HG03280 (cell line): ENCODE results near the gene GYPC.
"Not testable (repeated sequence)": the region's sequence is repeated elsewhere in the genome, so short reads cannot be mapped to it uniquely, and the experiment has no call there.

Source experiments
- ATAC-seq: cut with Tn5 transposase; IDR thresholded peaks from one replicate; pipeline ENCODE4 v1.9.1; 2021; ENCODE audit warnings: mild to moderate bottlenecking, moderate library complexity; ENCODE audit not compliant: unreplicated experiment

Gene GYPC

DNA sequence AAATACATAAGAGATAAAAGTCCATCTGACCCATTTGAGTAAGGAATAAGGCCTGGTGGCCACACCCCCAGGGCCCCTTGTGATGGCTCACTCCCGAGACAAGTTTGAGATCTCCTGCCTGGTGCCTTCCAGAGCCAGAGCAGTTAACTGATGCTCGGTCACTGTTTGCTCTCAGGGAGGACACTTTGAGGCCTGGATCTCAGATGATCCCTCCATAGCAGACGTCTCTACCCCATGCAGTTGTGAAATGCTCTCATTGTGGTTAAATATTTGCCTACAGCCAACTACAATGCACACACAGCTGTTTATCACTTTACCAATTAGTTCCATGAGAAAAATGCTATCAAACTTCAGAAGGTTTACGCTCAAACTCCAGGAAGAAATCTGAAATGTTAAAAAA is 12.3 kb downstream of the GYPC start:
- no peak for ATAC-seq

DNA sequence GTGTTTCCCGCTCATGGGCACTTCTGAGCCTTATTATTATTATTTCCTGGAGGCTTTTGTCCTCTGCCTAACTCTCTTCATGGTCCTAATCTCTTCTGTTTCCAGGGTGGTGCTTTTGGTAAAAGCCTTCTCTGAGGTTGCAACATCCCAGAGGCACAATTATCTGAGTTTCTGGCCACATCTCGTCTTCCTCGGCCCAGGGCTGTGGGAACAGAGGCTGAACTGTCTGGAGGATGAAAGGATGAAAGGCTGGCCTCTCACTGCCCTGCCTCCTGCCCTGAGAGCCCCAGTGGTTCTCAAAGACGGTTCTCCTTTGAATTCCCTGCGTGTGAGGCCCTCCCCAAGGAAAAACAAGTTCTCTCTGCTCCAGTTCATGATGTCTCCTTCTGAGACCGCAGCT is 13.8 kb downstream of the GYPC start:
- no peak for ATAC-seq

DNA sequence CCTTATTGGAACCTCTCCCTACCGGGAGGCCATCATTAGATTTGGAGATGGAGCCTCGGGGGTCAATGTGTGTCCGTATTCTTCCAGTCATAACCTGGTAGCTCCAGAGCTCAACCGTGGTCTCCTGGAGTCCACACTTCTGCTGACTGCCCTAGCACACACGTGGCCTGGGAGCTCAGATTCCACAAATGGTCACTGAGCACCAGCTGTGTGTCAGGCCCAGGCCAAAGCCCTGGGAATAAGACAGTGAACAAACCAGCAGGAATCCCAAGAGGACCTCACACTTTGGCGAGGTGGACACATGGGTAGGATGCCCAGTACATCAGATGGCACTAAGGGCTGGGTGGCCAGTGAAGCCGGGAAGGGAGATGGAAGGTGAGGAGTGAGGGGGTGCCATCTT is 15.5 kb downstream of the GYPC start:
- ATAC-seq: no peak

DNA sequence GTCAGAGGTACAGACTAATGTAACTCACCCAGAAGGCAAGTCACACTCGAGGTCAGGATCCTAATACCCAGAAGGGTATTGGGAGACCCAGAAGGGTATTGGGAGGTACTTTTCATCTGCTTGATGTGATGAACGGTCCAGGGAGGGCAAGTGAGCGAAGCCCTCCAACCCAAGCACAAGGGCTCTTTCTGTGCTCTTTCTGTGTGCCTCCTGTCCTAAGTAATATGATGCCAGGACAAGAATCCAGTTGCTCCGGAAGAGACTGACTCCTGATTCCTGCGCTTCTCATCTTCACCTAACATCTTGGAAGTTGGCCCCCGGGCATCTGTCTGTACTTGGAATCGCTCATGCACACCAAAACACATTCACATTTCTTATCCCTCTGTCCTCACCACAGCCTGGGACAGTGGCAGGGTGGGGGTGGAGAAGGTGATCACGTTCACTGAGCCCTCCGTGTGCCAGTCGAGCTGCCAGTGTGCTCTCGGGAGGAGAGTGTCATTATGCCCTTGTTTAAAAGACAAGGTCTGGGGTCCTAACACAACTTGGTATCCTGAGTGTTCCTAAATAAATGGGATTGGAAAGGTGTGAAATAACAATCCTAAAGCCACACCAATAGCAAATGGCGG is 17.1 kb downstream of the GYPC start:
- ATAC-seq: no peak

DNA sequence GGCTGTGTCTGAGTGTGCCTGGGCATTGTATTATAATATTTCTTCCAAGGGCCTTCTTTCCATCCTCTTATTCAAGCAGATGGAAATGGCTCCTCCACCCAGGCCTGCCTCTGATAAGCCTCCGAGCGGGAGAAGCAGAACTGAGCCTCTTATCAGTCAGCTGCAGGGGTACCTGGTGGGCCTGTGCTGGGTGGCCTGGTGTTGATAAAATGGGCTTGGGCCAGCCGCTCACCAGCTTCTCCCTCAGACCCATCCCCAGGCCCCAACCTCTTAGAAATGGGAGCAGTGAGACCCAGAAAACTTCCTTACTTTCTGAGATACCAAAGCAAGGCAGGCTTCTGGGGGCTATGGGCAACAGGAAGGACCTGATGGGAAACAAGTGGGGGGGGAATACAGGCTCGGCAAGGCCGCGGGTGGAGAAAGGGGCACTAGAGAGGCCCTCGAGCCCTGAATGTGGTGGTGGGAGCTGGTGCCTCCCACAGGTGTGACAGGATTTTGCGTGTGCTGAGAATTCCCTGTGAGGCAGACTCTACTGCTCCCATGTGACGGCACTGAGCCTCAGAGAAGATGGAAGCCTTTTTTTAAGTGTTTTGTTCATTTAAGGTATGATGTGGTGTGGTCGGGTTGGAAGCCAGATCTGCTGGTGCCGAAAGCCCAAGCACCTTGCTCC is 18.3 kb downstream of the GYPC start:
- no peak for ATAC-seq

DNA sequence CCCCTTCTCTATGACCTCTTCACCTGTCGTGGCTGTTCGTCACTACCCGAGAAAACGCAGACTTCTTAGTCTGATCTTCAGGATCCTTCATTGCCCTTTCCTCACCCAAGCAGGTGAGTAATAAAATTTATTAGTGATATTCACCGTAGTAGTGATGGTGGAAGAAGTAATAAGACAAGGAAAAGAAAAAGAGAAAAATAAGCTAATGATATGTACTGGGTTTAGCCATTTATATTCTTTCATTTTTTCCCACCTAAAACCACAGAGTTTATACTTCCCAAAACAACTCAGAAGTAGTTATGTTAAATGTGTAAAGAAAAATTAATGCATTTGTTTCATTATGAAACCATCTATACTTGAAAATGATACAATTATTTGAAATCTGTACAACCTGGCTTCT is 19.7 kb downstream of the GYPC start:
- no peak for ATAC-seq

DNA sequence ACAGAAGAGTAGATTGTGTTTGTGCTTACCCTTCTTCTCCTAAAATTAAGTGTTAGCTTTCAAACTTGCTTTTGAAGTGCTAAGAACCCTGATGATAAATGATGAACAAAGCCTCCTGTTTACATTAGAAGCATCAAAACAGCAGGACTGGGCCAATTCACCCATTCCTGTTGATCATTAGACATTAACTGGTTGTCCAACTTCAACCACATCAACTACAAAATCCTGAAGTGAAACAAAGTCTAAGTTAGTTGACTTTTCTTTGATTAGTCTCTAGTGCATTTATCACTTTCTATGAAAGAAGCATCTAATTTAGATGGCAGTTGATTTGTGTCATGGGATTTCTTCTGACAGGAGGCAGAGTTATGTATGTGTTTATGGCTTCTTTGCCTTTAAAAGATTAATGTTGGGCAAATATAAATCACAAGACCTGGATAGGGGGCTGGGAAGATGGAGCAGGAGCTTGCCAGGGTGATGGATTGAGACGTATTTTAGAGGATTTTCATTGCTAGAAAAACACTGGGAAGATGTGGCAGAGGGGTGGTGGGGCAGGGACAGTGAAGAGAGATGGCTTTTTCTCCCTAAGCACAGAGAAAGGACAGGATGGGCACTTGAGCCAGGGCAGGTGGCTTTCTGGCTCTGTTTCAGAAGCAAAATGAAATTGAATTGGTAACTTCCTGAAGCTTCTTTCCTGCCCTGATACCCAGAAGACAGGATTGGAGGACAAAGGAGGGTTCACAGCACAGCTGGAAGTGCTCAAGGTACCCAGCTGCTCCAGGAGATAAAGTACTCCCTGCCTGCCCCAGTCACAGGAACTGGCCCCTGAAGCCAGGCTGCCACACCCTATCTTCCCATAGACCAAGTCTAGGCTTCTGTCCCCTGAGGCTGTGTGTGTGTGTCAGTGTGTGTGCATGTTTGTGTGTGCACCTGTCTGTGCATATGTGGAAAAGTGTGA is 20.5 kb downstream of the GYPC start:
- no peak for ATAC-seq

DNA sequence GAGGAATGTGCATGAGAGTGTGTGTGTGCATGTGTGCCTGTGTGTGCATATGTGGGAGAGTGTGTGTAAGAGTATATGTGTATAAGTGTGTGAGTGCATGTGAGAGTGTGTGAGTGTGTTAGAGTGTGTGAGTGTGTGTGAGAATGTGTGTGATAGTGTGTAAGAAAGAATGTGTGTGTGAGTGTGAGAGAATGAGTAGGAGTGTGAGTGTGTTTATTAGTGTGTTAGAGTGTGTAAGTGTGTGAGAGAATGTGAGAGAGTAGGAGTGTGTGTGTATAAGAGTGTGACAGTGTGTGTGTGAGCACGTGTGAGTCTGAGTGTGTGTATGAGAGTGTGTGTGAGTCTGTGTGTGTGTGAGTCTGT is 21.2 kb downstream of the GYPC start:
- ATAC-seq: no peak

DNA sequence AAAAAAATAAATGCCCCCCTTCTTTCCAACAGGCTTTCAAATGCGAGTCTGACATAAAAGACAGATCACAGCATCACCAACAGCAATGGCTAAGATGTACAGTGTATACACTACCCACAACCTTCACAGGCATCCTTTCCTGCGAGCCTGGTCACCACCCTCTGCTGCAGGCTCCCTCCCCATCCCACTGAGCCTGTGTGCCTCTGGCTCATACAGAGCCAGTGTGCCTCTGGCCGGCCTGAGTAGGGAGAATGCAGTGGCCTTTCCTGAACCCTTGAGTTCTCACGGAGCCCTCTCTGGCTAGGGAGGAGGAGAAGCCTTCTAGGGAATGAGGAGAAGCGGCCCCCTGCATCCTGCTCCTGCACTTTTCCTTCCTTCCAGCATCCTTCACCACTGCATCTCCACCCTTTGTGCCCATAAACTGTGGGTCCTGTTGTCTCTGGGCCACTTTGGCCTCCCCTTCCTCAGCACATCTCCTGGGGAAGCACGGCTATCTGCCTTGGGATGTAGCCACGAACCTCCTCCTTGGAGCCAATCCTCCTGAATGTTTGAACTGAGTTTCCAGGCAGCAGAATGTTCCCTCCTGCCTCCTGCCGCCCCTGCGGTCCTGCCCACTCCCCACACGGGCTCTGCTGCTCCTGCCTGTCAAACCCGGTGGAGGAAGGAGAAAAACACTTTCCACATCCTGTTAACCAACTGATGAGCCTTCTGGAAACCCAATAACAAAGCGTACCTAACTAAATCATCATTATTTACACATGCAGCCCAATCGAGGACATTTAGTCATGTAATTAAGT is 22.5 kb downstream of the GYPC start:
- no peak for ATAC-seq

DNA sequence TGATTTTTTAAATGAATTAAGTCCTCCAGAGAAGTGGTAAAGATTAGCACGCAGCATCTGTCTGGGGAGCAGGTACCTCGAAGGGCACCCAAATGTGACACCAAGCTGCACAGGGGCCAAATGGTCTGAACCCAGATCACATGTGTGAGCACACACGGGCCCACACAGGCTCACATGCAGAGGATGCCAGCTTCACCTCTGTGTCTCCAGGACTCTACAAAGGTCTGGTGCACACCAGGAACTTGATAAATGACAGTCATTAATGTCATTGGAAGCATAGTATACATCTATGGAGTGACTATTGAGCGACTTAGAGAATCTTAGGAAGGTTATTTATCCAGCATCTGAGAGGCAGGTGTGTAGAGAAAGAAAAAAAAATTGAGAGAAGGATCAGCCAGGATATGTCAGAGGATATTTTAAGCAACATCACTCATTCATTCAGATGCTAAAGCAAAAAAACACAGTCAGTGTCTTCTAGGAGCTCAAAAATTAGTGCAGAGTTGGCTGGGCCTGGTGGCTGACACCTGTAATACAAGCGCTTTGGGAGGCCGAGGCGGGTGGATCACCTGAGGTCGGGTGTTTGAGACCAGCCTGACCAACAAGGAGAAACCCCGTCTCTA is 23.2 kb downstream of the GYPC start:
- ATAC-seq: no peak

DNA sequence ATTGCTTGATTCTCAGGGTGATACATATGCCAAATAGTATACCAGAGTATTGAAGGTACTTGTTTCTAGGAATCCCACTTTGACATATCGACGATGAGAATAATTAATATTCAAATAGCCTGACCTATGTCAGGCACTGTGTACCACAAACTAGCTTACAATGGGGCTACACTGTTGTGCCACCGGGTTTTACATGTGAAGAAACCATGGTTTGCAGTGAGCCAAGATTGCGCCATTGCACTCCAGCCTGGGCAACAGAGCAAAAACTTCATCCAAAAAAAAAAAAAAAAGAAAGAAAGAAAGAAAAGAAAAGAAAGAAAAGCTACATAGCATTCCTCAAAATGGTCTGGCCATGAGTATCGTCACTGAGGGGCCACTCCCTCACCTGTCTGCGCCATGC is 25.5 kb downstream of the GYPC start:
- ATAC-seq: no peak

DNA sequence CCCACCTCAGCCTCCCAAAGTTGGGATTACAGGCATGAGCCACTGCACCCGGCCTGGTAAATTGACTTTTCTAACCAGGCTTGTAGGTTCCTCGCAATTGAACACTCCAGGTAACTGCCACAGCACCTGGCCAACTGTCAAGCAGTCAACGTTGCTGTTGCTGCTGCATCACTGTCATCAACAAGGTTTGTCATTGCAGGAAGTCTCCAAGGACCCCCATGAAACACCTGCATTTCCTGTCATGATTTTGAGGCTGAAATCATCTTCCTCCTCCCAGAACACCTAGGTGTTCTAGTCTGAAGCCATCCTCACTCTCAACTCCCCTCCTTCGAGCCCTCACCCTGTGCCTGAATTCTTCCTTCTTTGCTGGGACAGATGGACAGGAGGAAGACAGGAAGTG is 29.7 kb downstream of the GYPC start:
- no peak for ATAC-seq

DNA sequence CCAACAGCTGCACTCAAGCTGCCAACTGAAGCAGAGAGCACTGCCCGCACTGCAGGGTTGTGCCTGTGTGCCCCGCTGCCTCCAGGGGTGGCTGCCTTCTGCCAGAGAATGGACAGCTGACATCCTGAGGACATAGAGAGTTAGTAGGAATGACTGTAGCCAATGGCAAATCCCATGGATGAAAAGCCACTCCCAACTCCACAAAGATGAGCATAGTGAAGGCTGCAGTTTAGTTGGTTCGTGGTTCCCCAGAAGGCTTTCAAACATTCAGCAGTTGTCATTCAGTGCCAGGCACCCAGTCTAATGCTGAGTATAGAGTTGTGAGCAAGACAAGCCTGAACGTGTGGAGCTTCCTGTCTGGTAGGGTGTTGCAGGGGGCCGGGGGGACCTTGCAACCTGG is 30.3 kb downstream of the GYPC start:
- ATAC-seq: no peak

DNA sequence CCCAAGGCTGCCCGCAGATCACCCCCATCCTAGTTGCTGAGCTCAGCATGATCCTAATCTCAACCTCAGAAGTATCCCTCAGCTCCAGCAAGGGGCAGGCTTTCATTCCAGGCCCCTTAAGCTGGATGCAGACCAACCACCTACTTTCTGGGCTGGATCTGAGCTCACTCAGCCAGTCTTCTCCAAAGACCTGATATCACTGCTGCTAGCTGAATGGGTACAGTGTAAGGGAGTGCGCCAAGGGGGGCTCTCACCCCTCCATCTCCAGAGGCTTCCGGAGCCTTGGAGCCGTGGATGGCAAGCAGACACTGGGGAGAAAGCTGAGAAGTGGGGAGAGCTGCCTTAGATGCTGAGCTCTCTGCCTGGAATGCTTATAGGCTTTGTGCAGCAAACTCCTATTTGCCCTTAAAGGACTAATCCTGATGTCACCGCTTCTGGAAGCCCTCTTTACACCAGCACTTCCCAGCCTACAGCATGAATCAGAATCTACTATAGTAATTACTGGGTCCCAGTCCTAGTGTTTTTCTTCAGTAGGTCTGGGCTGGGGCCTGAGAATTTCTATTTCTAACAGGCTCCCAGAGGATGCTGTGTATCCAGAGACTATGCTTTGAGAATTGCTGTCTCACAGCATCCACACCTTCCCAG is 31.0 kb downstream of the GYPC start:
- ATAC-seq: no peak

DNA sequence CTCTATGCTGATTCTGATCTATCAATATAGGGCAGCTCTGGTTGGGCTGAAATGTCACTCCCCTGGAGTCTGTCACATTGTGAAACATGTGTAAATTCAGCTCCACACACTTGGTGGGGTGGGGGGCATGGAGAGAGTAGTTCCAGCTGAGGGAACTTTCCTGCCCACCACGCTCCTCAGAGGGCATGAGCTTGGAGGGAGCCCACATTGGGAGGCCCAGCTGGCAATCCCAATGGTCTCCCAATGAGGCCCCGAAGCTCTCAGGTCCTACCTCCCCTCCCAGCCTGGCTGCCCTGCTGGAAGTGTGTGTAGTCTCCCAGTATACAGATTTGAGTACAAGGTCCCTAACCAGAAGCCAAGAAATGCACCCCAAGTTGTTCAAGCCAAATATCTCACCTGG is 31.5 kb downstream of the GYPC start:
- ATAC-seq: no peak

DNA sequence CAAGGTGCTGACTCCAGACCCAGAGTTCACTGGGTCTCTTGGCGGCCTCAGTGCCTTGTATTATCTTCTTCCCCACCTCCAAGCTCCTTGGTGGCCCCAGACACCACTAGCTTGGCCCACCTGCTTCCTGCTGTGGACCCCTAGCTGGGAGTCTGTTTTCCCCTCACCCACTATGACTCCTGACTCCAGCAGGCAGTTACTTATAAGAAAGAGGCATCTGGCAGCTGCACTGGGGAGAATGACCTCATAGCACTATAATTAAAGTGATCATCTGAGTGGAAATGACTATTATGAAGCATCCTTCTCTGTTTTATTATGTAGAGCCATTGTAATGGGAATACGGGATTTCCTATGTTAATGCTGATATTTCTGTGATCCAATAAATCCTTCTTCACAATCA is 32.6 kb downstream of the GYPC start:
- ATAC-seq: not testable (repeated sequence)

DNA sequence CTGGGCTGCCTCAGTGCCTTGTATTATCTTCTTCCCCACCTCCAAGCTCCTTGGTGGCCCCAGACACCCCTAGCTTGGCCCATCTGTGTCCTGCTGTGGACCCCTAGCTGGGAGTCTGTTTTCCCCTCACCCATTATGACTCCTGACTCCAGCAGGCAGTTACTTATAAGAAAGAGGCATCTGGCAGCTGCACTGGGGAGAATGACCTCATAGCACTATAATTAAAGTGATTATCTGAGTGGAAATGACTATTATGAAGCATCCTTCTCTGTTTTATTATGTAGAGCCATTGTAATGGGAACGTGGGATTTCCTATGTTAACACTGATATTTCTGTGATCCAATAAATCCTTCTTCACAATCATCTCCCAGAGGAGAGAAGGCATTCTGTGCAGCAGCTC is 36.3 kb downstream of the GYPC start:
- ATAC-seq: not testable (repeated sequence)

DNA sequence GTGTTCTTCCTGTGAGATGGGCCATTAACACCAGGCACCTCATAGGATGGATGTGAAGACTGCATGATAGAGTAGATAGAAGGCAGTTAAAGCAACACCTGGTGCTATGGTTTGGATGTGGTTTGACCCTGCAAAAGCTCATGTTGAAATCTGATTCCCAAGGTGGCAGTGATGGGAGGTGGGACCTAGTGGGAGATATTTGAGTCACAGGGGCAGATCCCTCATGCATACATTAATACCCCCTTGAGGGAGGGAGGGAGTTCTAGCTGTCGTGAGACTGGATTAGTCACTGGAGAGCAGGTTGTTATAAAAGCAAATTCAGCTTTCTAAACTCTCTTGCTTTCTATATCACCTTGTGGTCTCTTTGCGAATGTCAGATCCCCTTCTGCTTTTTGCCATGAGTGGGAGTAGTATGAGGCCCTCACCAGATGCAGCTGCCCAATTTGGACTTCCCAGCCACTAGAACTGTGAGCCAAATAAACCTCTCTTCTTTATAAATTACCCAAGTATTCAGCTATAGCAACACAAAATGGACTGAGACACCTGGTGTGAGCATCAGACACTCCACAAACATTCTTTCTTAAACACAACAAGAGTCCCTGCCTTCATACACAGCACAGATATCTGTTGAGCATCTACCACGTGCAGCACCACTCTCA is 37.1 kb downstream of the GYPC start:
- not testable (repeated sequence) for ATAC-seq

DNA sequence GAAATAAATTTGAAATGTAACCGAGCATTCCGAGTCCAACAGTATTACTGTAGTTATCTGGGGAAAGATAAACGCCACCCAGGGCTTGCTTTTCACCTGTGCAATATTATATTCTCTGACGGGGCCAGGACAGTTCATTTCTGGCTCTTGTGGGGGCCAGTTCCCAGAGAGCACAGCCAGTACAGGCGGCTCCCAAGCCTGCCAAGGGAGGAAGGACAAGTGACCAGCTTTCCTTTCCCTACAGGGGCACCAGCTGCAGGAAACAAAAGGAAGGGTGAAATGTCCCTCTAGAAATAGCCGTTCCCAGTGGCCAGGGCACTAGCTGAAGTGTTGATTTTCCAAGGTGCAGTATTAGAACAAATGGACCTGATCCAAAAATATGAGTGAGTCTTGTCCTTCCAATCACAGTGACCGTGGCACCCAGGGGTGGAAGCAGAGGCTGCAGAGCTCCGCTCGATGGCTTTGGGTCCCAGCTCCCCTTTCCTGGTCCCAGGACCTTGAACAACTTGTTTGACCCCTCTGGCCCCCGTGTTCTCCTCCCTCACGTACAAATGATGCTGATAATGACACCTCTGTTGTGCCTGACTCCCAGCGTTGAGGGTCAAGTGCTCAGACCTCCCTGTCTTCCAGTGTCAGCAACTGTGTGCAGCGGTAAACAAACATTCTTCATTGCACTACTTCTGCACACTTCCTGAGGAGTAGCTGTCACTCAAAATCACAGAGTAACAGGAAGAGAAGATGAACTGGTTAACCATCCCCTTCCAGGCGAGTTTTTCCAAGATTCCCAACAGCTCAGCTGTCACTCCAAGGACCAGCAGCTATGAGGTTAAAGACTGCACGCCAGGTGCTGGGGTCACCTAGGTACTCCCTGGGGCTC is 40.9 kb downstream of the GYPC start:
- no peak for ATAC-seq
